GM12878 (cell line): ENCODE measurements around the gene ZNF791. TPM values are rescaled to one million over a fixed set of nuclear protein-coding genes. Genes with fewer than 3 reads are reported as not detected.
A peak's percentile ranks its signal among the peaks of the same experiment; 100 is the strongest.

Experiments used
- ATF7 ChIP-seq: fragments of 450-650 bp; IDR thresholded peaks from 2 replicates; pipeline ENCODE4 v1.6.1; 2016; ENCODE audit warnings: low read depth, mild to moderate bottlenecking
- BHLHE40 ChIP-seq, 2 experiments: fragments of 450-650 bp in 1 of 2; IDR thresholded peaks; 2 replicates each; pipeline ENCODE4 v1.6.1; 2011 to 2017; ENCODE audit warnings: low read depth in 2 of 2, borderline replicate concordance in 1 of 2, improper control_type of control experiment in 1 of 2, low read length in 1 of 2, mild to moderate bottlenecking in 1 of 2
- BRCA1 ChIP-seq: IDR thresholded peaks from 2 replicates; pipeline ENCODE4 v1.6.1; 2011; ENCODE audit warnings: low read depth, low read length, improper control_type of control experiment
- CBX5 ChIP-seq: sonication (generic); IDR thresholded peaks from 2 replicates; pipeline ENCODE4 v1.6.1; 2016; ENCODE audit warnings: low read depth, moderate library complexity, mild to moderate bottlenecking, inconsistent platforms
- CHD1 ChIP-seq: IDR thresholded peaks from 2 replicates; pipeline ENCODE4 v1.6.1; 2012; ENCODE audit warnings: low read depth, low read length, improper control_type of control experiment
- E4F1 ChIP-seq: fragments of 450-650 bp; IDR thresholded peaks from 2 replicates; pipeline ENCODE4 v1.6.1; 2018; ENCODE audit warnings: borderline replicate concordance, mild to moderate bottlenecking; ENCODE audit not compliant: partially characterized antibody
- ETV6 ChIP-seq, 2 experiments: fragments of 450-650 bp in 1 of 2; IDR thresholded peaks in 1 of 2; conservative IDR thresholded peaks in 1 of 2; 2 replicates each; pipeline ENCODE4 v1.6.1; 2014; ENCODE audit warnings: antibody characterized with exemption in 1 of 2, borderline replicate concordance in 1 of 2, low read depth in 1 of 2, mild to moderate bottlenecking in 1 of 2, moderate library complexity in 1 of 2
- FOS ChIP-seq: IDR thresholded peaks from 3 replicates; pipeline ENCODE4 v1.6.1; 2011; ENCODE audit warnings: borderline replicate concordance; ENCODE audit not compliant: insufficient read length; ENCODE audit errors: extremely low read depth
- HDAC6 ChIP-seq: fragments of 200-600 bp; sonication (generic); IDR thresholded peaks from one replicate; pipeline ENCODE4 v1.8.0; 2017; ENCODE audit warnings: antibody characterized with exemption; ENCODE audit not compliant: unreplicated experiment
- HSF1 ChIP-seq: fragments of 150-350 bp; IDR thresholded peaks from 2 replicates; pipeline ENCODE4 v1.6.1; 2014; ENCODE audit warnings: mild to moderate bottlenecking, low read depth, low read length
- MEF2B ChIP-seq: fragments of 450-650 bp; IDR thresholded peaks from 2 replicates; pipeline ENCODE4 v1.6.1; 2018; ENCODE audit warnings: mild to moderate bottlenecking, moderate library complexity; ENCODE audit not compliant: partially characterized antibody, poor library complexity, severe bottlenecking
- MTA3 ChIP-seq: IDR thresholded peaks from 2 replicates; pipeline ENCODE4 v1.6.1; 2012; ENCODE audit warnings: low read length, inconsistent platforms, borderline replicate concordance
- NFYB ChIP-seq: IDR thresholded peaks from 2 replicates; pipeline ENCODE4 v1.6.1; 2011; ENCODE audit warnings: low read depth, mild to moderate bottlenecking, low read length, improper control_type of control experiment, moderate library complexity; ENCODE audit not compliant: insufficient read depth
- NR2F1 ChIP-seq: fragments of 450-650 bp; conservative IDR thresholded peaks from 2 replicates; pipeline ENCODE4 v1.6.1; 2017; ENCODE audit warnings: mild to moderate bottlenecking
- PAX5 ChIP-seq: IDR thresholded peaks from 2 replicates; pipeline ENCODE4 v1.6.1; 2011; ENCODE audit warnings: low read depth, low read length, borderline replicate concordance
- POU2F2 ChIP-seq: IDR thresholded peaks from 3 replicates; pipeline ENCODE4 v1.6.1; 2011; ENCODE audit warnings: low read depth, mild to moderate bottlenecking, low read length, borderline replicate concordance
- RELA ChIP-seq: fragments of 450-650 bp; IDR thresholded peaks from 2 replicates; pipeline ENCODE4 v1.8.0; 2014; ENCODE audit warnings: borderline replicate concordance; ENCODE audit not compliant: partially characterized antibody
- SMC3 ChIP-seq: IDR thresholded peaks from 2 replicates; pipeline ENCODE4 v1.6.1; 2011; ENCODE audit warnings: low read length, improper control_type of control experiment, borderline replicate concordance
- SREBF1 ChIP-seq: IDR thresholded peaks from 2 replicates; pipeline ENCODE4 v1.6.1; 2012; ENCODE audit warnings: mild to moderate bottlenecking, low read length
- SRF ChIP-seq, 2 experiments: IDR thresholded peaks; 2 replicates each; pipeline ENCODE4 v1.6.1; 2011; ENCODE audit warnings: low read depth in 2 of 2, low read length in 2 of 2, mild to moderate bottlenecking in 1 of 2, moderate library complexity in 1 of 2
- TCF7 ChIP-seq: IDR thresholded peaks from 2 replicates; pipeline ENCODE4 v1.6.1; 2014; ENCODE audit warnings: antibody characterized with exemption, borderline replicate concordance
- ZBTB40 ChIP-seq: fragments of 450-650 bp; IDR thresholded peaks from 2 replicates; pipeline ENCODE4 v1.6.1; 2016; ENCODE audit warnings: mild to moderate bottlenecking, moderate library complexity, borderline replicate concordance
- ZNF622 ChIP-seq: fragments of 450-650 bp; IDR thresholded peaks from 2 replicates; pipeline ENCODE4 v1.6.1; 2017; ENCODE audit warnings: mild to moderate bottlenecking, inconsistent platforms
- polyA plus RNA-seq, 11 experiments: library from polyadenylated mRNA; depleted of rRNA in 4 of 11; unstranded in 6 of 11; stranded (reverse) in 5 of 11; fragments of >200 nt; fragmentation: Nextera tagmentation in 4 of 11; fragmentation: Illumina TruSeq in 1 of 11; extraction: Ambion mirVana in 4 of 11; extraction: Trizol in 1 of 11; gene quantifications; 1 replicate in 1 of 11; 2 replicates in 10 of 11; pipeline versions ENCODE4 v1.2.1 to v1.2.3, GENCODE V29; 2011 to 2016; ENCODE audit warnings: inconsistent platforms in 2 of 11, missing spikeins in 2 of 11, low read depth in 1 of 11
- total RNA-seq, 4 experiments: library from RNA; depleted of rRNA in 3 of 4; stranded (reverse); fragments of >200 nt in 3 of 4; fragmentation: Illumina TruSeq in 1 of 4; extraction: Trizol in 1 of 4; gene quantifications; 2 replicates each; pipeline versions ENCODE4 v1.2.1 to v1.2.3, GENCODE V29; 2013 to 2021

The ZNF791 gene
- total and polyA plus RNA-seq, 10 of the 15 experiments (the other 5 are each of a cell fraction or from before 2014, with no cell fraction given), result 7.5 to 24.0 (median 11.8) TPM

DNA sequence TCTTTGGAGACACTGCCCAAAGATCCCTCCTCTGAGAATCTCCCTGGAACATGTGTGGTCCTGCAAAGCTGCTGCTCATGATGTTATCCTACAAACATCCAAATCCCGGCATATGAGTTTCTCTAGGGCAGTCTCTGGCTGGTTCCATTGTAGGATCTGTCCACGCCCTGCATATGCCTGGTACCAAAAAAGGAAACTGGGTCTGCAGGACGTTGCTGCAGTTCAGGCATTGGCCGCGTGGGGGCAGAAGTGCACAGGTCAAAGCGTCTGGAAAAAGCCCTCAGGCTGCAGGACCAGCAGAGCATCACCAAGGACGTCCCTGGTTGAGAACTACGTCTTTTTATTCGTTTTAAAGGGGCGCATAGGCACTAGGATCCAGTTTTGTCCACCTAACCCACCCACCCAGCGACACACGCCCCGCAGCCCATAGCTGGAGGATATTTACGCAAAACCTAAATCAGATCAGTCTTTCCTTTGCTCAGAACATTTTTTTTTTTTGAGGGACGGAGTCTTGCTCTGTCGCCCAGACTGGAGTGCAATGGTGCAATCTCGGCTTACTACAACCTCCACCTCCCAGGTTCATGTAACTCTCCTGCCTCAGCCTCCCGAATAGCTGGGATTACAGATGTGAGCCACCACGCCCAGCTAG lies 46.6 kb upstream of the ZNF791 start (continued):
- TF ChIP-seq BRCA1 (no peak), ZBTB40 (no peak), HSF1 (peak; percentile 48; the same call in 1 of the 2 replicates), POU2F2 (peak; percentile 48; the same call in 1 of the 3 replicates), ATF7 (no peak), NR2F1 (no peak), BHLHE40 (IDR thresholded peaks at IDR 0.05; ENCODE audit: borderline replicate concordance in 1 of 2, low read depth in 2 of 2, low read length in 1 of 2) (no peak), SMC3 (peak; percentile 97), SREBF1 (no peak), E4F1 (no peak), MEF2B (no peak), CBX5 (no peak), RELA (peak; percentile 25), HDAC6 (no peak), CHD1 (no peak), ZNF622 (no peak), PAX5 (peak; percentile 43; the same call in 1 of the 2 replicates), ETV6 (conservative IDR thresholded peaks at IDR 0.05 in 1 of 2, IDR thresholded peaks at IDR 0.05 in 1 of 2; ENCODE audit: borderline replicate concordance in 1 of 2, low read depth in 1 of 2) (no peak), SRF (IDR thresholded peaks at IDR 0.05; ENCODE audit: low read depth in 2 of 2, low read length in 2 of 2) (peak in 1 of 2 experiments; percentile 76; a peak in 2 of 4 replicates), TCF7 (no peak), MTA3 (no peak), NFYB (no peak), FOS (no peak)
